ENCODE results near the gene GKN2. TPM values are rescaled to one million over a fixed set of nuclear protein-coding genes. Genes with fewer than 3 reads are reported as not detected.
"Not testable (repeated sequence)": the region's sequence is repeated elsewhere in the genome, so short reads cannot be mapped to it uniquely, and the experiment has no call there.

GKN2 gene
- total and polyA plus RNA-seq, 11 donors, result not detected

DNA sequence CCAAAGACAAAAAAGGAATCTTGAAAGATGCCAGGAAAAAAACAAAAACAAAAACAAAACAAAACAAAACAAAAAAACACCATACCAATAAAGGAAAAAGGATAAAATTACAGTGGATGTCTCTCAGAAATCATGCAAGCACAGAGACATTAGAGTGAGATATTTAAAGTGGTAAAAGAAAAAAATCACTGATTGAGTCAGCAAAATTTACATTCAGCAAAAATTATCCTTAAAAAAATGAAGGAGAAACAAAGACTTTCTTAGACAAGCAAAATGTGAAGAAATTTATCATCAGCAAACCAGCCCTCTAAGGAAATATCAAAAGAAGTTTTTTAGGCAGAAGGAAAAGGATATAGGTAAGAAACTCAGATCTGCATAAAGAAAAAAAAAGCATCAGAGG is 11.6 kb upstream of the GKN2 start:
- ATAC-seq (no peak), DNase-seq (no peak)
- TF ChIP-seq, protein P1, sequence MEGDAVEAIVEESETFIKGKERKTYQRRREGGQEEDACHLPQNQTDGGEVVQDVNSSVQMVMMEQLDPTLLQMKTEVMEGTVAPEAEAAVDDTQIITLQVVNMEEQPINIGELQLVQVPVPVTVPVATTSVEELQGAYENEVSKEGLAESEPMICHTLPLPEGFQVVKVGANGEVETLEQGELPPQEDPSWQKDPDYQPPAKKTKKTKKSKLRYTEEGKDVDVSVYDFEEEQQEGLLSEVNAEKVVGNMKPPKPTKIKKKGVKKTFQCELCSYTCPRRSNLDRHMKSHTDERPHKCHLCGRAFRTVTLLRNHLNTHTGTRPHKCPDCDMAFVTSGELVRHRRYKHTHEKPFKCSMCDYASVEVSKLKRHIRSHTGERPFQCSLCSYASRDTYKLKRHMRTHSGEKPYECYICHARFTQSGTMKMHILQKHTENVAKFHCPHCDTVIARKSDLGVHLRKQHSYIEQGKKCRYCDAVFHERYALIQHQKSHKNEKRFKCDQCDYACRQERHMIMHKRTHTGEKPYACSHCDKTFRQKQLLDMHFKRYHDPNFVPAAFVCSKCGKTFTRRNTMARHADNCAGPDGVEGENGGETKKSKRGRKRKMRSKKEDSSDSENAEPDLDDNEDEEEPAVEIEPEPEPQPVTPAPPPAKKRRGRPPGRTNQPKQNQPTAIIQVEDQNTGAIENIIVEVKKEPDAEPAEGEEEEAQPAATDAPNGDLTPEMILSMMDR (IDR thresholded peaks at IDR 0.05), result no peak
- no peak for TF ChIP-seq POLR2A (IDR thresholded peaks at IDR 0.05)
- intact Hi-C loops (cut with DNase I), result no loop called here
- H3K27ac ChIP-seq, result no peak overlapping the region
- peaks cover 0 to 3% (median 0%) of the 10 kb centered on the region in 9 donors for H3K27me3 ChIP-seq
- H3K9me3 ChIP-seq, result no peaks in the 10 kb centered on the region
- H3K4me3 ChIP-seq, result no peak overlapping the region
- no peaks in the 10 kb centered on the region for H3K36me3 ChIP-seq
- no peaks in the 10 kb centered on the region for H3K4me1 ChIP-seq

GRCh38 chr2:68961380-68961779 is 8.7 kb upstream of the GKN2 start:
- ATAC-seq (no peak), DNase-seq (no peak)
- Histone ChIP-seq H3K9me3 (no peaks in the 10 kb centered on the region), H3K27ac (no peak overlapping the region), H3K4me1 (no peaks in the 10 kb centered on the region), H3K4me3 (no peak overlapping the region), H3K27me3 (peaks cover 0 to 3% (median 0%) of the 10 kb centered on the region in 9 donors), H3K36me3 (no peaks in the 10 kb centered on the region)
- TF ChIP-seq POLR2A (IDR thresholded peaks at IDR 0.05), result no peak
- TF ChIP-seq, protein P1 (IDR thresholded peaks at IDR 0.05), result no peak
- intact Hi-C loops (cut with DNase I), result no loop called here
- 90 to 95% (median 93%) methylated on average over 4 of the region's 4 CpGs for WGBS, 4 donors

DNA sequence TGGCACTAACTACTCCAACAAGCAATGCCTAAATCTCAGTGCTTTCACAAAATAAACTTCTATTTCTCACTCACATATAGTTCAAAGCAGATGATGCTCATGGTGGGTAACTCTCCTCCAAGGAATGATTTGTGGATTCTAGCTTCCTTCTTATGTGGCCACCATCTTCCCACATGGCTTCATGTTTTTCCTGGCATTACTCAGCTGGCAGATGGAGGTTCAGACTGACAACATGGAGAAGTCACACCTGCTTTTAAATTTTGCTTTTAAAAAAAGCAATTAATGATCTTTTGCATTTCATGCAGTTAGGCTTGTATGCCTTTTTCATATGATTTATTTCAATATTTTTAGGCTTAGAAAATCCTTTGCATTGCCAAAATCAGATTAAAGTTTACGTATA is 6.3 kb upstream of the GKN2 start:
- Histone ChIP-seq H3K4me1 (no peaks in the 10 kb centered on the region), H3K27ac (no peak overlapping the region), H3K9me3 (peaks cover 0 to 4% (median 0%) of the 10 kb centered on the region in 12 donors), H3K27me3 (peaks cover 0 to 3% (median 0%) of the 10 kb centered on the region in 9 donors), H3K36me3 (no peaks in the 10 kb centered on the region), H3K4me3 (no peak overlapping the region)
- DNase-seq (no peak), ATAC-seq (no peak)
- intact Hi-C loops (cut with DNase I), result no loop called here
- 87 to 98% (median 94%) methylated on average over 1 of the region's 1 CpG for WGBS, 4 donors
- TF ChIP-seq POLR2A (IDR thresholded peaks at IDR 0.05), result no peak
- TF ChIP-seq, protein P1 (IDR thresholded peaks at IDR 0.05), result no peak

- H3K27ac ChIP-seq; H3K9me3 ChIP-seq; H3K27me3 ChIP-seq; intact Hi-C loops (cut with DNase I); H3K36me3 ChIP-seq; DNase-seq; H3K4me3 ChIP-seq; H3K4me1 ChIP-seq; ATAC-seq: not testable (repeated sequence)
- WGBS, 4 donors, result 97 to 98% (median 98%) methylated on average over 5 of the region's 5 CpGs
Measured at GRCh38 chr2:68955432-68955831, 2.7 kb upstream of the GKN2 start.

- Histone ChIP-seq H3K27ac (no peak overlapping the region), H3K4me1 (peaks cover 0 to 4% (median 0%) of the 10 kb centered on the region in 12 donors), H3K36me3 (no peaks in the 10 kb centered on the region), H3K27me3 (peaks cover 0 to 4% (median 0%) of the 10 kb centered on the region in 9 donors), H3K4me3 (no peak overlapping the region), H3K9me3 (peaks cover 0 to 4% (median 0%) of the 10 kb centered on the region in 12 donors)
- TF ChIP-seq POLR2A (IDR thresholded peaks at IDR 0.05), result no peak
- DNase-seq (no peak), ATAC-seq (no peak)
- whole genome bisulfite sequencing, 4 donors, result 73 to 84% (median 79%) methylated on average over 4 of the region's 4 CpGs
- intact Hi-C loops (cut with DNase I), result no loop called here
Measured at GRCh38 chr2:68951899-68952298, 794 bp downstream of the GKN2 start.

Measured in heart left ventricle (tissue), 16 donors.